Liver (tissue), 9 donors: ENCODE measurements around the gene EPPIN. TPM values are rescaled to one million over a fixed set of nuclear protein-coding genes. Genes with fewer than 3 reads are reported as not detected.

Experiments
- DNase-seq: peaks from one replicate; pipeline ENCODE4 v3.0.0-alpha.2; 2017; ENCODE audit warnings: low spot score
- H3K27ac ChIP-seq, 2 donors: one replicate each; pipeline ENCODE4 v1.7.0; 2013; ENCODE audit warnings: inconsistent platforms in 2 of 2, low read length in 2 of 2, control low read depth in 1 of 2, low read depth in 1 of 2, mild to moderate bottlenecking in 1 of 2
- H3K27me3 ChIP-seq, 4 donors: one replicate each; pipeline versions ENCODE4 v1.6.1 to v1.7.0; 2013; ENCODE audit warnings: low read length in 3 of 4, inconsistent platforms in 1 of 4, mild to moderate bottlenecking in 1 of 4, moderate library complexity in 1 of 4; ENCODE audit not compliant: control insufficient read depth in 4 of 4, insufficient read depth in 4 of 4
- H3K36me3 ChIP-seq, 4 donors: one replicate each; pipeline versions ENCODE4 v1.6.1 to v1.7.0; 2013; ENCODE audit warnings: low read length in 3 of 4, mild to moderate bottlenecking in 3 of 4, low read depth in 1 of 4, moderate library complexity in 1 of 4; ENCODE audit not compliant: control insufficient read depth in 4 of 4, insufficient read depth in 3 of 4
- H3K4me1 ChIP-seq, 4 donors: one replicate each; pipeline versions ENCODE4 v1.6.1 to v1.7.0; 2013; ENCODE audit warnings: low read length in 3 of 4, mild to moderate bottlenecking in 3 of 4, moderate library complexity in 1 of 4; ENCODE audit not compliant: control insufficient read depth in 4 of 4, insufficient read depth in 4 of 4
- H3K4me3 ChIP-seq, 3 donors: one replicate each; pipeline versions ENCODE4 v1.6.1 to v1.7.0; 2013; ENCODE audit warnings: low read length in 3 of 3, control low read depth in 1 of 3, low read depth in 1 of 3, mild to moderate bottlenecking in 1 of 3
- H3K9ac ChIP-seq, 2 donors: one replicate each; pipeline ENCODE4 v1.7.0; 2013; ENCODE audit warnings: low read length in 2 of 2, mild to moderate bottlenecking in 2 of 2, moderate library complexity in 2 of 2, control low read depth in 1 of 2, low read depth in 1 of 2
- H3K9me3 ChIP-seq, 4 donors: one replicate each; pipeline versions ENCODE4 v1.6.1 to v1.7.0; 2013; ENCODE audit warnings: low read length in 3 of 4; ENCODE audit not compliant: control insufficient read depth in 4 of 4
- EGR1 ChIP-seq, 2 donors: IDR thresholded peaks; 2 replicates each; pipeline ENCODE4 v1.6.1; 2016 to 2018; ENCODE audit warnings: antibody characterized with exemption in 2 of 2, low read depth in 2 of 2
- FOXA1 ChIP-seq: IDR thresholded peaks from 2 replicates; pipeline ENCODE4 v1.6.1; 2016; ENCODE audit warnings: antibody characterized with exemption
- FOXA2 ChIP-seq: IDR thresholded peaks from 2 replicates; pipeline ENCODE4 v1.6.1; 2016; ENCODE audit warnings: antibody characterized with exemption
- GABPA ChIP-seq, 2 donors: IDR thresholded peaks in 1 of 2; conservative IDR thresholded peaks in 1 of 2; 2 replicates each; pipeline ENCODE4 v1.6.1; 2016; ENCODE audit warnings: antibody characterized with exemption in 2 of 2, mild to moderate bottlenecking in 1 of 2, moderate library complexity in 1 of 2
- HNF4A ChIP-seq, 2 donors: conservative IDR thresholded peaks; 2 replicates each; pipeline ENCODE4 v1.6.1; 2016; ENCODE audit warnings: antibody characterized with exemption in 2 of 2, mild to moderate bottlenecking in 2 of 2
- HNF4G ChIP-seq: IDR thresholded peaks from 2 replicates; pipeline ENCODE4 v1.6.1; 2016; ENCODE audit warnings: antibody characterized with exemption
- JUND ChIP-seq, 2 donors: IDR thresholded peaks; 2 replicates each; pipeline ENCODE4 v1.6.1; 2016; ENCODE audit warnings: antibody characterized with exemption in 2 of 2
- NR2F2 ChIP-seq: IDR thresholded peaks from 2 replicates; pipeline ENCODE4 v1.6.1; 2016; ENCODE audit warnings: antibody characterized with exemption
- RAD21 ChIP-seq, 2 donors: IDR thresholded peaks; 2 replicates each; pipeline ENCODE4 v1.6.1; 2016; ENCODE audit warnings: antibody characterized with exemption in 2 of 2, mild to moderate bottlenecking in 2 of 2
- RXRA ChIP-seq, 2 donors: IDR thresholded peaks; 2 replicates each; pipeline ENCODE4 v1.6.1; 2017 to 2018; ENCODE audit warnings: antibody characterized with exemption in 2 of 2, mild to moderate bottlenecking in 1 of 2
- SP1 ChIP-seq: IDR thresholded peaks from 2 replicates; pipeline ENCODE4 v1.6.1; 2018; ENCODE audit warnings: antibody characterized with exemption, mild to moderate bottlenecking
- TAF1 ChIP-seq: conservative IDR thresholded peaks from 2 replicates; pipeline ENCODE4 v1.6.1; 2016; ENCODE audit warnings: antibody characterized with exemption, mild to moderate bottlenecking
- YY1 ChIP-seq: IDR thresholded peaks from 2 replicates; pipeline ENCODE4 v1.6.1; 2016; ENCODE audit warnings: antibody characterized with exemption, mild to moderate bottlenecking
- WGBS: extraction: QIAGEN DNeasy Blood & Tissue Kit; methylation state at CpG from one replicate; pipeline ENCODE4 v1.1.7; 2013; 5-methylcytosine and 5-hydroxymethylcytosine counted together
- polyA plus RNA-seq, 2 donors: library from polyadenylated mRNA; stranded (reverse) in 1 of 2; unstranded in 1 of 2; fragments of 200-250 nt in 1 of 2; fragments of >200 nt in 1 of 2; fragmentation: Nextera tagmentation in 1 of 2; extraction: Ambion mirVana in 1 of 2; gene quantifications; one replicate each; pipeline versions ENCODE4 v1.2.1 to v1.2.3, GENCODE V29; 2013 to 2015
- total RNA-seq, 2 donors: library from RNA; depleted of rRNA; stranded (reverse); fragments of >200 nt; gene quantifications; one replicate each; pipeline ENCODE4 v1.2.3, GENCODE V29; 2014
- TF ChIP-seq, protein P1 (sequence below): IDR thresholded peaks from 2 replicates; pipeline ENCODE4 v1.6.1; 2016; ENCODE audit warnings: antibody characterized with exemption, mild to moderate bottlenecking
- TF ChIP-seq, protein P2 (sequence below): fragments of 150-350 bp; IDR thresholded peaks from 2 replicates; pipeline ENCODE4 v1.5.1; 2017; ENCODE audit warnings: improper control_type of control experiment, low read depth, low read length; ENCODE audit not compliant: missing input control
- TF ChIP-seq, protein P3 (sequence below): IDR thresholded peaks from 2 replicates; pipeline ENCODE4 v1.6.1; 2016; ENCODE audit warnings: antibody characterized with exemption
- TF ChIP-seq, protein P4 (sequence below): IDR thresholded peaks from 2 replicates; pipeline ENCODE4 v1.6.1; 2016; ENCODE audit warnings: antibody characterized with exemption
- TF ChIP-seq, protein P5 (sequence below): IDR thresholded peaks from 2 replicates; pipeline ENCODE4 v1.6.1; 2016; ENCODE audit warnings: antibody characterized with exemption
- donor health status: healthy.
- donor health status: healthy.
- donor health status: healthy.
- donor health status: healthy.
- donor health status: healthy.

EPPIN gene
- total and polyA plus RNA-seq, 4 donors = not detected

DNA sequence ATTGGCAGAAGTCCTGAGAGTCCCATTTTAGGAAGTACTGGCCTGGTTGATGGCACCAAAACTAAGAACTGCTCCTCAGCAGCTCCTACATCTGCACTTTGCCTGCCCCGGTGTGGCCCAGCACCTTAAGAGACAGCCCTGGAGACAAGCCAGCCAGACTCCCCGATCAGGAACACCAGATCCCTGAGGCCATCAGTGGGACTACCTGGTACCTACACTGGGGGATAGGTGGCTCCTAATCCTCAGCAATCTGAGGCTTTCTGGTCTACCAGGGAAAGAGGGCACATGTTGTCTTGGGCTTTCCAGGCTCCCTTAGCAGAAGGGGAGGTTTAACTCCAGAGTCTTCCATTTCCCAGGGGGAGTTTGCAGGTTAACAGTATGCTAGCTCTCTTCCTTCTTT is 7.8 kb downstream of the EPPIN start, which contains the start of gene WFDC6:
WFDC6 (minus strand) TSS at position 101 of the 400 bp plus-strand sequence; CDS start at position 26, 75 bp downstream.
- TF ChIP-seq HNF4G = no peak
- TF ChIP-seq RAD21 (IDR thresholded peaks at IDR 0.05) = no peak
- WGBS = 92% methylated on average over 2 of the region's 2 CpGs
- Histone ChIP-seq H3K9me3 (no peaks in the 10 kb centered on the region), H3K27me3 (peaks cover 0 to 9% (median 0%) of the 10 kb centered on the region in 4 donors), H3K27ac (no peak within 1 kb of the TSS), H3K4me3 (no peak within 1 kb of the TSS), H3K9ac (no peak within 1 kb of the TSS), H3K36me3 (no peaks in the 10 kb centered on the region), H3K4me1 (no peaks in the 10 kb centered on the region)
- no peak for DNase-seq

DNA sequence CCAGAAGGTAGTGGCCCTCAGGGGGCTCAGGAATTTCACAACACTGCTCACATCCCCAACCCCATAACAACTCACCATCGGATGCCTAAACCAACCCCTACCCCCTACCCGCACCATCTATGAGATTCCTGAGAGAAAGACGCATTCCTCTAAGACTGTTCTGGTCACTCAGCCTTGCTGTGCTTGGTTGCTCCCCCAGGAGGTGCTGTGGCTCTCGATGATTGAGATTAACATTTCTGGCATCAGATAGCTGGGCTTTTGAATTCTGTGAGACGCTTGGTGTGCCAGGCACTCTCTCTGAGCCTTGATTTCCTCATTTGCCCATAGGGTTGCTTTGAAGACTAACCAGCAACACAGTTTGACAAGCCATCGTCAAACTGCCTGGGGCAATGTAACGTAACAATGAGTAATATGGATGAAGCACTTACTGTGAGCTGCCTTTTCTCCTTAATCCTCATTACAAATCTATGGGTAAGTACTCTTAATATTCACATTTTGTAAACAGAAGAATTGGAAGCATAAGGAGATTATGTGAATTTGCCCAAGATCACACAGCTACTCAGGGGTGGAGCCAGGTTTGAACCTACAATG is 8.9 kb downstream of the EPPIN start:
- TF ChIP-seq, protein P1, sequence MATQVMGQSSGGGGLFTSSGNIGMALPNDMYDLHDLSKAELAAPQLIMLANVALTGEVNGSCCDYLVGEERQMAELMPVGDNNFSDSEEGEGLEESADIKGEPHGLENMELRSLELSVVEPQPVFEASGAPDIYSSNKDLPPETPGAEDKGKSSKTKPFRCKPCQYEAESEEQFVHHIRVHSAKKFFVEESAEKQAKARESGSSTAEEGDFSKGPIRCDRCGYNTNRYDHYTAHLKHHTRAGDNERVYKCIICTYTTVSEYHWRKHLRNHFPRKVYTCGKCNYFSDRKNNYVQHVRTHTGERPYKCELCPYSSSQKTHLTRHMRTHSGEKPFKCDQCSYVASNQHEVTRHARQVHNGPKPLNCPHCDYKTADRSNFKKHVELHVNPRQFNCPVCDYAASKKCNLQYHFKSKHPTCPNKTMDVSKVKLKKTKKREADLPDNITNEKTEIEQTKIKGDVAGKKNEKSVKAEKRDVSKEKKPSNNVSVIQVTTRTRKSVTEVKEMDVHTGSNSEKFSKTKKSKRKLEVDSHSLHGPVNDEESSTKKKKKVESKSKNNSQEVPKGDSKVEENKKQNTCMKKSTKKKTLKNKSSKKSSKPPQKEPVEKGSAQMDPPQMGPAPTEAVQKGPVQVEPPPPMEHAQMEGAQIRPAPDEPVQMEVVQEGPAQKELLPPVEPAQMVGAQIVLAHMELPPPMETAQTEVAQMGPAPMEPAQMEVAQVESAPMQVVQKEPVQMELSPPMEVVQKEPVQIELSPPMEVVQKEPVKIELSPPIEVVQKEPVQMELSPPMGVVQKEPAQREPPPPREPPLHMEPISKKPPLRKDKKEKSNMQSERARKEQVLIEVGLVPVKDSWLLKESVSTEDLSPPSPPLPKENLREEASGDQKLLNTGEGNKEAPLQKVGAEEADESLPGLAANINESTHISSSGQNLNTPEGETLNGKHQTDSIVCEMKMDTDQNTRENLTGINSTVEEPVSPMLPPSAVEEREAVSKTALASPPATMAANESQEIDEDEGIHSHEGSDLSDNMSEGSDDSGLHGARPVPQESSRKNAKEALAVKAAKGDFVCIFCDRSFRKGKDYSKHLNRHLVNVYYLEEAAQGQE = no peak
- TF ChIP-seq JUND (IDR thresholded peaks at IDR 0.05) (no peak), EGR1 (IDR thresholded peaks at IDR 0.05; ENCODE audit: low read depth in 2 of 2) (no peak), YY1 (no peak), RXRA (IDR thresholded peaks at IDR 0.05) (no peak), FOXA1 (no peak), HNF4G (no peak), RAD21 (IDR thresholded peaks at IDR 0.05) (no peak)
- TF ChIP-seq, protein P2, sequence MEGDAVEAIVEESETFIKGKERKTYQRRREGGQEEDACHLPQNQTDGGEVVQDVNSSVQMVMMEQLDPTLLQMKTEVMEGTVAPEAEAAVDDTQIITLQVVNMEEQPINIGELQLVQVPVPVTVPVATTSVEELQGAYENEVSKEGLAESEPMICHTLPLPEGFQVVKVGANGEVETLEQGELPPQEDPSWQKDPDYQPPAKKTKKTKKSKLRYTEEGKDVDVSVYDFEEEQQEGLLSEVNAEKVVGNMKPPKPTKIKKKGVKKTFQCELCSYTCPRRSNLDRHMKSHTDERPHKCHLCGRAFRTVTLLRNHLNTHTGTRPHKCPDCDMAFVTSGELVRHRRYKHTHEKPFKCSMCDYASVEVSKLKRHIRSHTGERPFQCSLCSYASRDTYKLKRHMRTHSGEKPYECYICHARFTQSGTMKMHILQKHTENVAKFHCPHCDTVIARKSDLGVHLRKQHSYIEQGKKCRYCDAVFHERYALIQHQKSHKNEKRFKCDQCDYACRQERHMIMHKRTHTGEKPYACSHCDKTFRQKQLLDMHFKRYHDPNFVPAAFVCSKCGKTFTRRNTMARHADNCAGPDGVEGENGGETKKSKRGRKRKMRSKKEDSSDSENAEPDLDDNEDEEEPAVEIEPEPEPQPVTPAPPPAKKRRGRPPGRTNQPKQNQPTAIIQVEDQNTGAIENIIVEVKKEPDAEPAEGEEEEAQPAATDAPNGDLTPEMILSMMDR = no peak
- no peak for DNase-seq
- no peaks in the 10 kb centered on the region for H3K9me3 ChIP-seq
- no peak overlapping the region for H3K9ac ChIP-seq
- no peak overlapping the region for H3K4me3 ChIP-seq
- H3K36me3 ChIP-seq = no peaks in the 10 kb centered on the region
- no peaks in the 10 kb centered on the region for H3K4me1 ChIP-seq
- no peak overlapping the region for H3K27ac ChIP-seq
- 57% methylated on average over 7 of the region's 7 CpGs for WGBS
- peaks cover 0 to 9% (median 0%) of the 10 kb centered on the region in 4 donors for H3K27me3 ChIP-seq

DNA sequence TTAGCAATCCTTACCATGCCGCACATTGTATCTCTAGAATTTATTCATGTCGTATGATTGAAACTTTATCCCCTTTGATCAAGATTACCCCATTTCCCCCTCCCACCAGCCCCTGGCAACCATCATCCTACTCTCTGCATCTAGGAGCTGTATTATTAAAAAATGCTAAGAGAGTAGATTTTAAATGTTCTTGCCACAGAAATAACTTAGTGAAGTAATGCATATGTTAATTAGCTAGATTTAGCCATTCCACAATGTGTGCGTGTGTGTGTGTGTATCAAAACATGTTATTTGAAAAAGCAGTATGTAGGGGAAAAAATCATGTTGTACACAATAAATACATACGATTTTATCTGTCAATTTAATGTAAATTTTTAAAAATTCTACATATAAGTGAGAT is 19.9 kb downstream of the EPPIN start:
- 71% methylated on average over 4 of the region's 4 CpGs for WGBS
- no peaks in the 10 kb centered on the region for H3K4me1 ChIP-seq
- H3K36me3 ChIP-seq = no peaks in the 10 kb centered on the region
- H3K9ac ChIP-seq = no peak overlapping the region
- no peaks in the 10 kb centered on the region for H3K9me3 ChIP-seq
- no peak for DNase-seq
- no peak overlapping the region for H3K27ac ChIP-seq
- peaks cover 0 to 13% (median 0%) of the 10 kb centered on the region in 4 donors for H3K27me3 ChIP-seq
- no peak overlapping the region for H3K4me3 ChIP-seq
- TF ChIP-seq, protein P3, sequence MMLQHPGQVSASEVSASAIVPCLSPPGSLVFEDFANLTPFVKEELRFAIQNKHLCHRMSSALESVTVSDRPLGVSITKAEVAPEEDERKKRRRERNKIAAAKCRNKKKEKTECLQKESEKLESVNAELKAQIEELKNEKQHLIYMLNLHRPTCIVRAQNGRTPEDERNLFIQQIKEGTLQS = no peak
- TF ChIP-seq HNF4G (no peak), RXRA (IDR thresholded peaks at IDR 0.05) (no peak), EGR1 (IDR thresholded peaks at IDR 0.05; ENCODE audit: low read depth in 2 of 2) (no peak), TAF1 (no peak), HNF4A (conservative IDR thresholded peaks at IDR 0.05) (no peak), RAD21 (IDR thresholded peaks at IDR 0.05) (no peak), FOXA1 (no peak), NR2F2 (no peak), JUND (IDR thresholded peaks at IDR 0.05) (no peak), SP1 (no peak), FOXA2 (no peak), GABPA (IDR thresholded peaks at IDR 0.05 in 1 of 2, conservative IDR thresholded peaks at IDR 0.05 in 1 of 2) (no peak)
- TF ChIP-seq, protein P4, sequence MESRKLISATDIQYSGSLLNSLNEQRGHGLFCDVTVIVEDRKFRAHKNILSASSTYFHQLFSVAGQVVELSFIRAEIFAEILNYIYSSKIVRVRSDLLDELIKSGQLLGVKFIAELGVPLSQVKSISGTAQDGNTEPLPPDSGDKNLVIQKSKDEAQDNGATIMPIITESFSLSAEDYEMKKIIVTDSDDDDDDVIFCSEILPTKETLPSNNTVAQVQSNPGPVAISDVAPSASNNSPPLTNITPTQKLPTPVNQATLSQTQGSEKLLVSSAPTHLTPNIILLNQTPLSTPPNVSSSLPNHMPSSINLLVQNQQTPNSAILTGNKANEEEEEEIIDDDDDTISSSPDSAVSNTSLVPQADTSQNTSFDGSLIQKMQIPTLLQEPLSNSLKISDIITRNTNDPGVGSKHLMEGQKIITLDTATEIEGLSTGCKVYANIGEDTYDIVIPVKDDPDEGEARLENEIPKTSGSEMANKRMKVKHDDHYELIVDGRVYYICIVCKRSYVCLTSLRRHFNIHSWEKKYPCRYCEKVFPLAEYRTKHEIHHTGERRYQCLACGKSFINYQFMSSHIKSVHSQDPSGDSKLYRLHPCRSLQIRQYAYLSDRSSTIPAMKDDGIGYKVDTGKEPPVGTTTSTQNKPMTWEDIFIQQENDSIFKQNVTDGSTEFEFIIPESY = no peak
- TF ChIP-seq, protein P5, sequence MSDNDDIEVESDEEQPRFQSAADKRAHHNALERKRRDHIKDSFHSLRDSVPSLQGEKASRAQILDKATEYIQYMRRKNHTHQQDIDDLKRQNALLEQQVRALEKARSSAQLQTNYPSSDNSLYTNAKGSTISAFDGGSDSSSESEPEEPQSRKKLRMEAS = no peak
